ENCODE measurements around the gene STEAP1B. TPM values are rescaled to one million over a fixed set of nuclear protein-coding genes. Genes with fewer than 3 reads are reported as not detected.

The STEAP1B gene
- total RNA-seq, 1 donor from 2014 or later, result 9.5 TPM

- Mint-ChIP-seq H3K27ac (ENCODE audit: unreplicated experiment) (no peak overlapping the region), H3K4me1 (peaks cover 11% of the 10 kb centered on the region), H3K9me3 (no peaks in the 10 kb centered on the region), H3K27me3 (ENCODE audit: low read depth) (no peaks in the 10 kb centered on the region), H3K4me3 (no peak overlapping the region), H3K36me3 (ENCODE audit: low read depth) (peaks cover 14% of the 10 kb centered on the region)
- DNase-seq (ENCODE audit: low read depth, low spot score), result no peak
- TF ChIP-seq, protein P1, sequence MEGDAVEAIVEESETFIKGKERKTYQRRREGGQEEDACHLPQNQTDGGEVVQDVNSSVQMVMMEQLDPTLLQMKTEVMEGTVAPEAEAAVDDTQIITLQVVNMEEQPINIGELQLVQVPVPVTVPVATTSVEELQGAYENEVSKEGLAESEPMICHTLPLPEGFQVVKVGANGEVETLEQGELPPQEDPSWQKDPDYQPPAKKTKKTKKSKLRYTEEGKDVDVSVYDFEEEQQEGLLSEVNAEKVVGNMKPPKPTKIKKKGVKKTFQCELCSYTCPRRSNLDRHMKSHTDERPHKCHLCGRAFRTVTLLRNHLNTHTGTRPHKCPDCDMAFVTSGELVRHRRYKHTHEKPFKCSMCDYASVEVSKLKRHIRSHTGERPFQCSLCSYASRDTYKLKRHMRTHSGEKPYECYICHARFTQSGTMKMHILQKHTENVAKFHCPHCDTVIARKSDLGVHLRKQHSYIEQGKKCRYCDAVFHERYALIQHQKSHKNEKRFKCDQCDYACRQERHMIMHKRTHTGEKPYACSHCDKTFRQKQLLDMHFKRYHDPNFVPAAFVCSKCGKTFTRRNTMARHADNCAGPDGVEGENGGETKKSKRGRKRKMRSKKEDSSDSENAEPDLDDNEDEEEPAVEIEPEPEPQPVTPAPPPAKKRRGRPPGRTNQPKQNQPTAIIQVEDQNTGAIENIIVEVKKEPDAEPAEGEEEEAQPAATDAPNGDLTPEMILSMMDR (conservative IDR thresholded peaks at IDR 0.05), result no peak
Measured at GRCh38 chr7:22480523-22481075, 19.4 kb downstream of the STEAP1B start.

DNA sequence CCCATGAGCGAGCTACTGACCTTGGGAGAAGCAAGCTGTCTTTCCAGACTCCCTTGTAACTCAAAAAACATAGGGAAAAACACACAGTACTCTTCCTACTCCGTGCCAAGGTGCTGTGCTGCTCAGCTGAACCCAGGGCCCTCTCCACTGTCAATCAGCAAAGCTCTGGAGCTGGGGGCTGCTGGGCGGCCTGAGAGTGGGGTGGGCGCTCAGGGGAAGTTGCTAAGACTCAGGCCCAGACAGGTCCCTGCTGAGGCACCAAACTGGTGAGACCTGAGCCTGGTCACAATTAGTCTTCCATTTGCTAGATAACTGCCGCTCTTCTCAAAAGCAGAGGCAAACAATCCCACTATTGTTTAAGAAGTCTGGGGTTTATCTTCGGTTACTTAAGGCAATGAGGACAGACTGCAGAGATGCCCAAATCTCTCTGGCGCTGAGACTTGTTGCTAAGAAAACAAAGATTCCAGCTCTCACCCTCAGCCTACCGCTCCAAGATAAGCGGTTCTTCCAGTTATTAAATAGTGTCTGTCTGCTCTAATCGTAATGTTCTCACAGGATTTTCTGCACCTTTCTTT lies 22.0 kb downstream of the STEAP1B start:
- Mint-ChIP-seq H3K27ac (ENCODE audit: unreplicated experiment) (no peak overlapping the region), H3K36me3 (ENCODE audit: low read depth) (peaks cover under 1% of the 10 kb centered on the region), H3K4me3 (no peak overlapping the region), H3K27me3 (ENCODE audit: low read depth) (no peaks in the 10 kb centered on the region), H3K9me3 (no peaks in the 10 kb centered on the region), H3K4me1 (peaks cover 11% of the 10 kb centered on the region)
- DNase-seq (ENCODE audit: low read depth, low spot score), result no peak
- TF ChIP-seq, protein P1 (conservative IDR thresholded peaks at IDR 0.05), result no peak

DNA sequence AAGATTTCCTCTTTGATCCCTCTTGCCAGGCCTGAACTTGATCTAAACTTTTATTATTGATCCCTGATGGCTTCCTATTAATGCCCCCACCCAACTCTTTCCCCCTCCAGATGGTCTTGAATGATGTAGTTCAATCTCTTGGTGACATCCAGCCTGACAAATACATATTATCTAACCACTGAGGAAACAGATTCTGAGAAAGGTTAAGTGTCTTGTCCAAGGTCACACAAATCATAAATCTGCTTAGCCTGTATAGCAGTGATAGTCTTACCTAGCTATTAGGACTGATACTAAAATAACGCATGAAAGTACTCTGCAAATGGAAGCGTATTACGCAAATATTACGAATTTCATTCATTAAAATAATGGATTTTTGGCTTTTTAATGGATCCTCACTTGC lies 22.7 kb downstream of the STEAP1B start:
- Mint-ChIP-seq H3K27me3 (ENCODE audit: low read depth) (no peaks in the 10 kb centered on the region), H3K27ac (ENCODE audit: unreplicated experiment) (peak overlapping the region; percentile 64), H3K4me3 (no peak overlapping the region), H3K4me1 (peaks cover 11% of the 10 kb centered on the region), H3K9me3 (no peaks in the 10 kb centered on the region), H3K36me3 (ENCODE audit: low read depth) (peaks cover 3% of the 10 kb centered on the region)
- TF ChIP-seq, protein P1 (conservative IDR thresholded peaks at IDR 0.05), result no peak
- DNase-seq (ENCODE audit: low read depth, low spot score), result no peak

GRCh38 chr7:22476824-22477223 lies 23.2 kb downstream of the STEAP1B start:
- H3K9me3 Mint-ChIP-seq, result no peaks in the 10 kb centered on the region
- TF ChIP-seq, protein P1 (conservative IDR thresholded peaks at IDR 0.05), result no peak

GRCh38 chr7:22474645-22475044 lies 25.3 kb downstream of the STEAP1B start:
- Mint-ChIP-seq H3K27me3 (ENCODE audit: low read depth) (no peaks in the 10 kb centered on the region), H3K4me1 (peaks cover 11% of the 10 kb centered on the region), H3K27ac (ENCODE audit: unreplicated experiment) (no peak overlapping the region), H3K36me3 (ENCODE audit: low read depth) (peaks cover 6% of the 10 kb centered on the region), H3K9me3 (peaks cover 4% of the 10 kb centered on the region), H3K4me3 (no peak overlapping the region)
- DNase-seq (ENCODE audit: low read depth, low spot score), result no peak
- TF ChIP-seq, protein P1 (conservative IDR thresholded peaks at IDR 0.05), result no peak

More at GRCh38 chr7:22476824-22477223, 23.2 kb downstream of the STEAP1B start:
- Mint-ChIP-seq H3K4me1 (peaks cover 11% of the 10 kb centered on the region), H3K4me3 (no peak overlapping the region), H3K27me3 (ENCODE audit: low read depth) (no peaks in the 10 kb centered on the region), H3K36me3 (ENCODE audit: low read depth) (peaks cover 3% of the 10 kb centered on the region), H3K27ac (ENCODE audit: unreplicated experiment) (peak overlapping the region; percentile 64)
- DNase-seq (ENCODE audit: low read depth, low spot score), result no peak

All from neural crest cell (in vitro differentiated cells).